ENCODE data around the gene OR2C3.

GRCh38 chr1:247538561-247538960 lies 2.3 kb upstream of the OR2C3 start:
- TF ChIP-seq POLR2A (IDR thresholded peaks at IDR 0.05) (no peak), CTCF (IDR thresholded peaks at IDR 0.05) (no peak), EP300 (IDR thresholded peaks at IDR 0.05; ENCODE audit: low read depth) (no peak)

Data from transverse colon (tissue), 3 donors.